B cell (primary cell): Measurements from ENCODE around the gene NPAS2. TPM values are rescaled to one million over a fixed set of nuclear protein-coding genes. Genes with fewer than 3 reads are reported as not detected.
A peak's percentile ranks its signal among the peaks of the same experiment; 100 is the strongest.

Source experiments
- ATAC-seq: fragments of 200-7000 bp; cut with Tn5 transposase; one replicate; pipeline ENCODE4 v1.10.0; 2021; ENCODE audit warnings: low read depth, mild to moderate bottlenecking, moderate number of reproducible peaks, moderate library complexity
- CTCF ChIA-PET: fragments of 350-600 bp; sonication (Branson Sonifier 250); formaldehyde crosslinking; loops from one replicate; lab custom pipeline; 2021; ENCODE audit warnings: antibody characterized with exemption, inconsistent platforms; lab: Charles Lee
- POLR2A ChIA-PET: fragments of 350-600 bp; sonication (Branson Sonifier 250); formaldehyde crosslinking; loops from one replicate; lab custom pipeline; 2021; ENCODE audit warnings: antibody characterized with exemption; lab: Charles Lee
- DNase-seq: peaks from one replicate; pipeline ENCODE4 v3.0.0; 2013
- H2AFZ ChIP-seq: 2 replicates; pipeline ENCODE4 v1.6.1; 2012; ENCODE audit warnings: mild to moderate bottlenecking, low read depth, low read length; ENCODE audit not compliant: insufficient read depth, poor library complexity, severe bottlenecking
- H3K27ac ChIP-seq, 2 donors: 1 replicate in 1 of 2; 2 replicates in 1 of 2; pipeline ENCODE4 v1.5.1; 2012 to 2013; ENCODE audit warnings: low read length in 2 of 2, mild to moderate bottlenecking in 2 of 2, moderate library complexity in 1 of 2
- H3K27me3 ChIP-seq, 4 experiments: fragments of 200-600 bp in 1 of 4; sonication (generic) in 1 of 4; replicated peaks in 1 of 4; 1 replicate in 2 of 4; 2 replicates in 2 of 4; pipeline versions ENCODE4 v1.6.1 to v1.7.0; 2013 to 2016; ENCODE audit warnings: low read length in 3 of 4, mild to moderate bottlenecking in 2 of 4, mixed read lengths in 1 of 4, moderate library complexity in 1 of 4; ENCODE audit not compliant: insufficient read depth in 4 of 4, control insufficient read depth in 3 of 4; ENCODE audit errors: control extremely low read depth in 1 of 4
- H3K36me3 ChIP-seq, 2 experiments: replicated peaks in 1 of 2; 1 replicate in 1 of 2; 2 replicates in 1 of 2; pipeline versions ENCODE4 v1.6.1 to v1.7.1; 2013; ENCODE audit warnings: low read length in 1 of 2; ENCODE audit not compliant: insufficient read depth in 2 of 2, control insufficient read depth in 1 of 2; ENCODE audit errors: control extremely low read depth in 1 of 2, extremely low read depth in 1 of 2
- H3K4me1 ChIP-seq, 2 donors: fragments of 200-600 bp in 1 of 2; sonication (generic) in 1 of 2; 1 replicate in 1 of 2; 2 replicates in 1 of 2; pipeline versions ENCODE4 v1.5.1 to v1.6.1; 2013 to 2017; ENCODE audit warnings: low read length in 2 of 2; ENCODE audit not compliant: control insufficient read depth in 2 of 2, insufficient read depth in 2 of 2
- H3K4me2 ChIP-seq: replicated peaks from 2 replicates; pipeline ENCODE3; 2012; ENCODE audit warnings: mild to moderate bottlenecking, low read depth, low read length; ENCODE audit not compliant: poor library complexity, severe bottlenecking
- H3K4me3 ChIP-seq, 5 experiments: fragments of 200-600 bp in 1 of 5; sonication (generic) in 1 of 5; 1 replicate in 3 of 5; 2 replicates in 2 of 5; pipeline versions ENCODE4 v1.5.1 to v1.7.0; 2011 to 2016; ENCODE audit warnings: low read length in 4 of 5, mild to moderate bottlenecking in 4 of 5, low read depth in 2 of 5, control low read depth in 1 of 5, moderate library complexity in 1 of 5; ENCODE audit not compliant: insufficient read depth in 1 of 5; ENCODE audit errors: control extremely low read depth in 1 of 5, extremely low read depth in 1 of 5
- H3K79me2 ChIP-seq: fragments of 200-600 bp; sonication (generic); one replicate; pipeline ENCODE4 v1.6.0; 2016; ENCODE audit warnings: low read length; ENCODE audit not compliant: control insufficient read depth, insufficient read depth
- H3K9ac ChIP-seq: fragments of 200-600 bp; sonication (generic); 2 replicates; pipeline ENCODE4 v1.6.1; 2017; ENCODE audit warnings: mild to moderate bottlenecking, low read length, moderate library complexity
- H3K9me3 ChIP-seq, 3 donors: one replicate each; pipeline versions ENCODE4 v1.6.1 to v1.7.1; 2013; ENCODE audit warnings: low read length in 2 of 3; ENCODE audit not compliant: control insufficient read depth in 2 of 3, insufficient read depth in 1 of 3; ENCODE audit errors: control extremely low read depth in 1 of 3
- H4K20me1 ChIP-seq: 2 replicates; pipeline ENCODE4 v1.6.0; 2012; ENCODE audit warnings: mild to moderate bottlenecking, low read length; ENCODE audit not compliant: insufficient read depth, control insufficient read depth, poor library complexity, severe bottlenecking
- H3K27ac Mint-ChIP-seq: one replicate; pipeline ENCODE4 v1.8.0; 2021; ENCODE audit warnings: mixed read lengths
- H3K27me3 Mint-ChIP-seq: one replicate; pipeline ENCODE4 v1.8.0; 2021; ENCODE audit warnings: mixed read lengths
- H3K4me1 Mint-ChIP-seq: one replicate; pipeline ENCODE4 v1.8.0; 2021; ENCODE audit warnings: mixed read lengths
- H3K4me3 Mint-ChIP-seq: one replicate; pipeline ENCODE4 v1.8.0; 2021; ENCODE audit warnings: mixed read lengths
- H3K9me3 Mint-ChIP-seq: one replicate; pipeline ENCODE4 v1.8.0; 2022; ENCODE audit warnings: mixed read lengths; ENCODE audit not compliant: insufficient read depth
- EZH2 ChIP-seq: IDR thresholded peaks from 2 replicates; pipeline ENCODE4 v1.6.1; 2012; ENCODE audit warnings: borderline replicate concordance, low read depth, mild to moderate bottlenecking, moderate library complexity, low read length; ENCODE audit not compliant: insufficient read depth, poor library complexity, severe bottlenecking
- WGBS: methylation state at CpG from one replicate; pipeline ENCODE4 v1.1.5; 2013; ENCODE audit warnings: missing lambda C conversion rate; ENCODE audit not compliant: insufficient coverage; 5-methylcytosine and 5-hydroxymethylcytosine counted together
- intact Hi-C: fragments of 100-400 bp; cut with micrococcal nuclease; formaldehyde crosslinking; loops from one replicate; pipeline ENCODE4 v1.10.0; 2022
- polyA plus RNA-seq: library from polyadenylated mRNA; depleted of rRNA; stranded (reverse); fragments of >200 nt; gene quantifications from 2 replicates; pipeline ENCODE4 v1.2.3, GENCODE V29; 2012
- total RNA-seq, 2 donors: library from RNA; stranded (reverse); fragments of 120-200 nt in 1 of 2; gene quantifications; 1 replicate in 1 of 2; 2 replicates in 1 of 2; pipeline versions ENCODE4 v1.2.3 to v1.2.4, GENCODE V29; 2013 to 2022
- TF ChIP-seq, protein P1 (sequence below): fragments of 200-600 bp; IDR thresholded peaks from one replicate; pipeline ENCODE4 v1.8.0; 2022; ENCODE audit warnings: antibody characterized with exemption, mild to moderate bottlenecking

NPAS2 gene
- total and polyA plus RNA-seq, 2 donors (not counting 1 experiment from before 2014, with no cell fraction given), result not detected

- Histone ChIP-seq H4K20me1 (peaks cover 30% of the 10 kb centered on the region), H3K9ac (peak overlapping the region; percentile 96), H2AFZ (no peak overlapping the region), H3K79me2 (peaks cover 22% of the 10 kb centered on the region), H3K4me1 (peaks cover 15 to 21% of the 10 kb centered on the region in 2 donors), H3K27ac (peak overlapping the region; percentile 84 to 91), H3K4me3 (peak overlapping the region in 4 of 5 experiments; percentile 80 to 99 (median 94)), H3K4me2 (peak overlapping the region; percentile 89), H3K9me3 (peaks cover 0 to 4% (median 0%) of the 10 kb centered on the region in 3 donors), H3K27me3 (no peaks in the 10 kb centered on the region), H3K36me3 (peaks cover 24 to 53% of the 10 kb centered on the region in 2 experiments)
- Mint-ChIP-seq H3K27ac (peak overlapping the region; percentile 96), H3K4me3 (peak overlapping the region; percentile 88), H3K4me1 (peaks cover 42% of the 10 kb centered on the region), H3K9me3 (no peaks in the 10 kb centered on the region), H3K27me3 (no peaks in the 10 kb centered on the region)
- no peak for TF ChIP-seq EZH2
- TF ChIP-seq, protein P1, sequence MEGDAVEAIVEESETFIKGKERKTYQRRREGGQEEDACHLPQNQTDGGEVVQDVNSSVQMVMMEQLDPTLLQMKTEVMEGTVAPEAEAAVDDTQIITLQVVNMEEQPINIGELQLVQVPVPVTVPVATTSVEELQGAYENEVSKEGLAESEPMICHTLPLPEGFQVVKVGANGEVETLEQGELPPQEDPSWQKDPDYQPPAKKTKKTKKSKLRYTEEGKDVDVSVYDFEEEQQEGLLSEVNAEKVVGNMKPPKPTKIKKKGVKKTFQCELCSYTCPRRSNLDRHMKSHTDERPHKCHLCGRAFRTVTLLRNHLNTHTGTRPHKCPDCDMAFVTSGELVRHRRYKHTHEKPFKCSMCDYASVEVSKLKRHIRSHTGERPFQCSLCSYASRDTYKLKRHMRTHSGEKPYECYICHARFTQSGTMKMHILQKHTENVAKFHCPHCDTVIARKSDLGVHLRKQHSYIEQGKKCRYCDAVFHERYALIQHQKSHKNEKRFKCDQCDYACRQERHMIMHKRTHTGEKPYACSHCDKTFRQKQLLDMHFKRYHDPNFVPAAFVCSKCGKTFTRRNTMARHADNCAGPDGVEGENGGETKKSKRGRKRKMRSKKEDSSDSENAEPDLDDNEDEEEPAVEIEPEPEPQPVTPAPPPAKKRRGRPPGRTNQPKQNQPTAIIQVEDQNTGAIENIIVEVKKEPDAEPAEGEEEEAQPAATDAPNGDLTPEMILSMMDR, result no peak
- no peak for ATAC-seq
- ChIA-PET CTCF (interaction anchor here (1.0 to 2.8 kb wide), 5 partner anchors 9 to 409 kb away, joined by 3 to 23 read pairs (median 6); no protein-coding TSS in a partner anchor), POLR2A (no interaction called here)
- intact Hi-C loops, result loop anchor here (5.0 kb wide), 1 partner anchor 619 kb away; no protein-coding TSS in a partner anchor
- WGBS, result 67% methylated on average over 8 of the region's 12 CpGs
- no peak for DNase-seq
Measured at GRCh38 chr2:101003278-101003775, 183.4 kb downstream of the NPAS2 start.

GRCh38 chr2:101004620-101005325 lies 184.8 kb downstream of the NPAS2 start:
- H3K9ac ChIP-seq, result no peak overlapping the region

More at GRCh38 chr2:101004620-101005325, 184.8 kb downstream of the NPAS2 start:
- Histone ChIP-seq H3K4me2 (no peak overlapping the region), H3K79me2 (peaks cover 22% of the 10 kb centered on the region), H3K4me3 (no peak overlapping the region), H3K4me1 (peaks cover 15 to 21% of the 10 kb centered on the region in 2 donors), H2AFZ (no peak overlapping the region), H3K36me3 (peaks cover 26 to 58% of the 10 kb centered on the region in 2 experiments), H4K20me1 (peaks cover 30% of the 10 kb centered on the region), H3K27me3 (no peaks in the 10 kb centered on the region), H3K9me3 (peaks cover 0 to 4% (median 0%) of the 10 kb centered on the region in 3 donors), H3K27ac (peak overlapping the region in 1 of 2 donors; percentile 5)
- H3K4me1 Mint-ChIP-seq, result peaks cover 42% of the 10 kb centered on the region
- H3K27ac Mint-ChIP-seq, result peak overlapping the region; percentile 39
- ChIA-PET POLR2A (no interaction called here), CTCF (interaction anchor here (1.9 kb wide), 1 partner anchor 201 kb away, joined by 10 read pairs; no protein-coding TSS in a partner anchor)
- intact Hi-C loops, result loop anchor here (5.0 kb wide), 1 partner anchor 618 kb away; no protein-coding TSS in a partner anchor
- ATAC-seq, result no peak
- no peak for TF ChIP-seq EZH2
- TF ChIP-seq, protein P1, result no peak
- peak overlapping the region; percentile 14 for H3K4me3 Mint-ChIP-seq
- H3K27me3 Mint-ChIP-seq, result no peaks in the 10 kb centered on the region
- DNase-seq, result no peak
- no peaks in the 10 kb centered on the region for H3K9me3 Mint-ChIP-seq
- 97% methylated on average over 7 of the region's 12 CpGs for WGBS
